HepG2 (cell line): ENCODE results near the gene MDP1. TPM values are rescaled to one million over a fixed set of nuclear protein-coding genes. Genes with fewer than 3 reads are reported as not detected.

Experiments used
- ATF1 ChIP-seq: IDR thresholded peaks from 2 replicates; pipeline ENCODE4 v1.6.1; 2016; ENCODE audit warnings: mild to moderate bottlenecking, control low read depth
- ATF5 ChIP-seq: sonication (generic); formaldehyde crosslinking; IDR thresholded peaks from 2 replicates; pipeline ENCODE4 v1.4.0; 2020; ENCODE audit warnings: mild to moderate bottlenecking, low read depth, missing genetic modification reagents
- CSRNP2 ChIP-seq: sonication (generic); formaldehyde crosslinking; conservative IDR thresholded peaks from 2 replicates; pipeline ENCODE4 v1.8.0; 2022; ENCODE audit warnings: low read depth, missing genetic modification reagents
- MTERF4 ChIP-seq: sonication (generic); formaldehyde crosslinking; IDR thresholded peaks from 2 replicates; pipeline ENCODE4 v1.8.0; 2023; ENCODE audit warnings: mild to moderate bottlenecking, missing genetic modification reagents
- NCOR1 ChIP-seq: fragments of 200-600 bp; sonication (generic); IDR thresholded peaks from 2 replicates; pipeline ENCODE4 v1.7.0; 2017; ENCODE audit warnings: antibody characterized with exemption, low read length, borderline replicate concordance
- NR2C2 ChIP-seq: sonication (generic); formaldehyde crosslinking; IDR thresholded peaks from 2 replicates; pipeline ENCODE4 v1.4.0; 2020; ENCODE audit warnings: missing genetic modification reagents, mild to moderate bottlenecking, moderate library complexity, borderline replicate concordance
- PHB2 ChIP-seq: fragments of 450-650 bp; IDR thresholded peaks from 2 replicates; pipeline ENCODE4 v1.6.1; 2018; ENCODE audit not compliant: partially characterized antibody
- RBM39 ChIP-seq: fragments of 200-400 bp; formaldehyde crosslinking; IDR thresholded peaks from one replicate; pipeline ENCODE4 v1.6.1; 2018; ENCODE audit warnings: antibody characterized with exemption, mild to moderate bottlenecking, low read depth, low read length; ENCODE audit not compliant: poor library complexity, severe bottlenecking
- SKI ChIP-seq: fragments of 450-650 bp; IDR thresholded peaks from one replicate; pipeline ENCODE4 v1.6.1; 2018; ENCODE audit warnings: mild to moderate bottlenecking; ENCODE audit not compliant: partially characterized antibody
- SP1 ChIP-seq, 2 experiments: fragments of 450-650 bp in 1 of 2; sonication (generic) in 1 of 2; formaldehyde crosslinking in 1 of 2; IDR thresholded peaks; 2 replicates each; pipeline versions ENCODE4 v1.4.0 to v1.6.1; 2016 to 2020; ENCODE audit warnings: missing genetic modification reagents in 1 of 2
- TBL1XR1 ChIP-seq: fragments of 150-350 bp; IDR thresholded peaks from 2 replicates; pipeline ENCODE4 v1.6.1; 2014; ENCODE audit warnings: borderline replicate concordance, low read length; ENCODE audit not compliant: partially characterized antibody
- TBX3 ChIP-seq: fragments of 450-650 bp; IDR thresholded peaks from 2 replicates; pipeline ENCODE4 v1.6.1; 2017; ENCODE audit warnings: antibody characterized with exemption, mild to moderate bottlenecking, inconsistent platforms, borderline replicate concordance
- ZFP90 ChIP-seq: sonication (generic); formaldehyde crosslinking; IDR thresholded peaks from 2 replicates; pipeline ENCODE4 v1.8.0; 2022; ENCODE audit warnings: missing genetic modification reagents, mild to moderate bottlenecking, inconsistent platforms, borderline replicate concordance
- ZNF225 ChIP-seq: sonication (generic); formaldehyde crosslinking; IDR thresholded peaks from 2 replicates; pipeline ENCODE4 v1.4.0; 2020; ENCODE audit warnings: mild to moderate bottlenecking, missing genetic modification reagents
- ZNF232 ChIP-seq: sonication (generic); formaldehyde crosslinking; IDR thresholded peaks from 2 replicates; pipeline ENCODE4 v1.4.0; 2020; ENCODE audit warnings: missing genetic modification reagents, borderline replicate concordance
- ZNF253 ChIP-seq: sonication (generic); formaldehyde crosslinking; IDR thresholded peaks from 2 replicates; pipeline ENCODE4 v1.8.0; 2022; ENCODE audit warnings: mild to moderate bottlenecking, missing genetic modification reagents, borderline replicate concordance
- ZNF264 ChIP-seq: sonication (generic); formaldehyde crosslinking; IDR thresholded peaks from 2 replicates; pipeline ENCODE4 v1.4.0; 2020; ENCODE audit warnings: missing genetic modification reagents
- ZNF331 ChIP-seq: sonication (generic); formaldehyde crosslinking; IDR thresholded peaks from 2 replicates; pipeline ENCODE4 v1.4.0; 2020; ENCODE audit warnings: missing genetic modification reagents
- ZNF552 ChIP-seq: sonication (generic); formaldehyde crosslinking; IDR thresholded peaks from 2 replicates; pipeline ENCODE4 v1.9.0; 2022; ENCODE audit warnings: missing genetic modification reagents, mild to moderate bottlenecking, borderline replicate concordance
- ZNF569 ChIP-seq: sonication (generic); formaldehyde crosslinking; IDR thresholded peaks from 2 replicates; pipeline ENCODE4 v1.5.0; 2020; ENCODE audit warnings: mild to moderate bottlenecking, missing genetic modification reagents, moderate library complexity, borderline replicate concordance
- ZNF605 ChIP-seq: sonication (generic); formaldehyde crosslinking; IDR thresholded peaks from 2 replicates; pipeline ENCODE4 v1.8.0; 2022; ENCODE audit warnings: mild to moderate bottlenecking, missing genetic modification reagents
- ZNF713 ChIP-seq: sonication (generic); formaldehyde crosslinking; IDR thresholded peaks from 2 replicates; pipeline ENCODE4 v1.4.0; 2020; ENCODE audit warnings: mild to moderate bottlenecking, missing genetic modification reagents
- ZNF841 ChIP-seq: sonication (generic); formaldehyde crosslinking; IDR thresholded peaks from 2 replicates; pipeline ENCODE4 v1.8.1; 2023; ENCODE audit warnings: missing genetic modification reagents, borderline replicate concordance
- ZSCAN30 ChIP-seq: sonication (generic); formaldehyde crosslinking; IDR thresholded peaks from 2 replicates; pipeline ENCODE4 v1.5.0; 2020; ENCODE audit warnings: mild to moderate bottlenecking, missing genetic modification reagents
- polyA plus RNA-seq, 8 experiments: library from polyadenylated mRNA; depleted of rRNA in 3 of 8; stranded (reverse) in 7 of 8; unstranded in 1 of 8; fragments of >200 nt; fragmentation: Illumina TruSeq in 4 of 8; extraction: Trizol in 4 of 8; gene quantifications; 2 replicates each; pipeline versions ENCODE4 v1.2.1 to v1.2.3, GENCODE V29; 2011 to 2016; ENCODE audit warnings: low read depth in 4 of 8, missing spikeins in 1 of 8, mixed read lengths in 1 of 8; ENCODE audit not compliant: insufficient read depth in 1 of 8
- total RNA-seq, 5 experiments: library from RNA; depleted of rRNA; stranded (reverse); fragments of >200 nt; fragmentation: Illumina TruSeq; extraction: Trizol; gene quantifications; 2 replicates each; pipeline ENCODE4 v1.2.3, GENCODE V29; 2016; ENCODE audit warnings: low read depth in 1 of 5

MDP1 gene
- total and polyA plus RNA-seq, 2 of the 13 experiments (the other 11 are each of a cell fraction or from before 2014, with no cell fraction given), result 44.1 to 48.7 TPM

- TF ChIP-seq CSRNP2 (CRISPR knock-in tag) (no peak), TBL1XR1 (no peak), PHB2 (no peak), SP1 (IDR thresholded peaks at IDR 0.05) (no peak), SP1 (CRISPR knock-in tag; IDR thresholded peaks at IDR 0.05) (no peak), ZSCAN30 (no peak), ZNF552 (CRISPR knock-in tag) (no peak), ZNF605 (CRISPR knock-in tag) (no peak), ZNF713 (CRISPR knock-in tag) (no peak), NR2C2 (CRISPR knock-in tag) (no peak; the same call in 1 of the 2 replicates), ZNF253 (no peak), TBX3 (no peak), ATF5 (CRISPR knock-in tag) (no peak), MTERF4 (CRISPR knock-in tag) (no peak), ZNF841 (CRISPR knock-in tag) (no peak), ATF1 (no peak), ZNF331 (CRISPR knock-in tag) (no peak), NCOR1 (no peak), ZFP90 (no peak), ZNF264 (CRISPR knock-in tag) (no peak), SKI (peak; percentile 6), ZNF225 (CRISPR knock-in tag) (no peak), ZNF569 (CRISPR knock-in tag) (no peak), RBM39 (no peak), ZNF232 (no peak)
Measured at GRCh38 chr14:24235804-24236688, 20.2 kb upstream of the MDP1 start (continued).
